ENCODE results near the gene RHBDL2.

DNA sequence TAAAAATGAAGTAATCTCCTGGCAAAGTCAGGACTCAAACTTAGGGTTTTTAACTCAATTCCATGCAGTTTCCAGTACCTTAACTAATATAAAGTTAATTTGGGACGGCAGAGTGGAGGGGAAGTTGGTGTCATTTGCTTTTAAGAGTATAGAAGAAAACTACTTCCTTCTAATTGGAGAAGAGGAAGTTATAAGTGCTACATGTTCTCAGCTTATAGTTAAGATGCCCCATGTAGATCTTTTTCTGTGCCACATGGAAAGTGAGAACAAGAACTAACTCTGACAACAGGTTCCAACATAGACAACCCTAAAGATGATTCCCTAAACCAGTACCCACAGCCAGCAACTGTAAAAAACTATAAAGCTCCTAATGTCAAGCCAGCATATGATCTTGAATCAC is 93.6 kb downstream of the RHBDL2 start:
- TF ChIP-seq POLR2A (IDR thresholded peaks at IDR 0.05) = no peak
- TF ChIP-seq, protein P1, sequence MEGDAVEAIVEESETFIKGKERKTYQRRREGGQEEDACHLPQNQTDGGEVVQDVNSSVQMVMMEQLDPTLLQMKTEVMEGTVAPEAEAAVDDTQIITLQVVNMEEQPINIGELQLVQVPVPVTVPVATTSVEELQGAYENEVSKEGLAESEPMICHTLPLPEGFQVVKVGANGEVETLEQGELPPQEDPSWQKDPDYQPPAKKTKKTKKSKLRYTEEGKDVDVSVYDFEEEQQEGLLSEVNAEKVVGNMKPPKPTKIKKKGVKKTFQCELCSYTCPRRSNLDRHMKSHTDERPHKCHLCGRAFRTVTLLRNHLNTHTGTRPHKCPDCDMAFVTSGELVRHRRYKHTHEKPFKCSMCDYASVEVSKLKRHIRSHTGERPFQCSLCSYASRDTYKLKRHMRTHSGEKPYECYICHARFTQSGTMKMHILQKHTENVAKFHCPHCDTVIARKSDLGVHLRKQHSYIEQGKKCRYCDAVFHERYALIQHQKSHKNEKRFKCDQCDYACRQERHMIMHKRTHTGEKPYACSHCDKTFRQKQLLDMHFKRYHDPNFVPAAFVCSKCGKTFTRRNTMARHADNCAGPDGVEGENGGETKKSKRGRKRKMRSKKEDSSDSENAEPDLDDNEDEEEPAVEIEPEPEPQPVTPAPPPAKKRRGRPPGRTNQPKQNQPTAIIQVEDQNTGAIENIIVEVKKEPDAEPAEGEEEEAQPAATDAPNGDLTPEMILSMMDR (IDR thresholded peaks at IDR 0.05) = no peak

Measured in lower leg skin (tissue), 3 donors.